Measurements from ENCODE around the gene KICS2. TPM values are rescaled to one million over a fixed set of nuclear protein-coding genes. Genes with fewer than 3 reads are reported as not detected.

Gene KICS2
- total and polyA plus RNA-seq, 12 donors = 1.8 to 6.1 (median 3.9) TPM

- H3K9me3 ChIP-seq = no peaks in the 10 kb centered on the region
- WGBS, 2 donors = 79 to 85% methylated on average over 2 of the region's 2 CpGs
- no peak for ATAC-seq
- intact Hi-C loops (cut with DNase I) = loop anchor here in 2 of 10 donors (10.0 kb wide), 2 partner anchors 129 to 1161 kb away; partner anchors contain the start of gene C12orf56 (in 1 of the 2)
- H3K27ac ChIP-seq = no peak overlapping the region
- no peak for DNase-seq
- no peaks in the 10 kb centered on the region for H3K27me3 ChIP-seq
- no peaks in the 10 kb centered on the region for H3K36me3 ChIP-seq
- no peak overlapping the region for H3K4me3 ChIP-seq
- no peak for TF ChIP-seq CTCF (IDR thresholded peaks at IDR 0.05)
- no peaks in the 10 kb centered on the region for H3K4me1 ChIP-seq
Observed at GRCh38 chr12:64265839-64266238, 43.7 kb upstream of the KICS2 start.

- ATAC-seq = no peak
- intact Hi-C loops (cut with DNase I) = loop anchor here in 2 of 10 donors (10.0 kb wide), 2 partner anchors 133 to 1157 kb away; partner anchors contain the start of gene C12orf56 (in 1 of the 2)
- Histone ChIP-seq H3K4me1 (no peaks in the 10 kb centered on the region), H3K4me3 (no peak overlapping the region), H3K36me3 (no peaks in the 10 kb centered on the region), H3K27ac (no peak overlapping the region), H3K27me3 (no peaks in the 10 kb centered on the region), H3K9me3 (no peaks in the 10 kb centered on the region)
- DNase-seq = no peak
- 92 to 96% methylated on average over 5 of the region's 5 CpGs for WGBS, 2 donors
- no peak for TF ChIP-seq CTCF (IDR thresholded peaks at IDR 0.05)
Observed at GRCh38 chr12:64261813-64262212, 39.7 kb upstream of the KICS2 start.

- intact Hi-C loops (cut with DNase I) = loop anchor here in 7 of 10 donors (5.0 to 10.0 kb wide), 6 partner anchors 74 to 1154 kb away; partner anchors contain the start of gene SRGAP1 (in 1 of the 7)
- Histone ChIP-seq H3K27me3 (no peaks in the 10 kb centered on the region), H3K4me3 (no peak overlapping the region), H3K27ac (no peak overlapping the region), H3K9me3 (no peaks in the 10 kb centered on the region), H3K4me1 (no peaks in the 10 kb centered on the region), H3K36me3 (no peaks in the 10 kb centered on the region)
- no peak for TF ChIP-seq CTCF (IDR thresholded peaks at IDR 0.05)
- no peak for ATAC-seq
- 44 to 54% methylated on average over 3 of the region's 3 CpGs for WGBS, 2 donors
- no peak for DNase-seq
Observed at GRCh38 chr12:64258576-64258975, 36.5 kb upstream of the KICS2 start.

- intact Hi-C loops (cut with DNase I) = loop anchor here in 8 of 10 donors (1.0 to 10.0 kb wide), 10 partner anchors 71 to 1151 kb away; partner anchors contain the start of gene SRGAP1 (in 1 of the 8)
- Histone ChIP-seq H3K4me1 (peaks cover 0 to 12% (median 0%) of the 10 kb centered on the region in 9 donors), H3K9me3 (no peaks in the 10 kb centered on the region), H3K27me3 (no peaks in the 10 kb centered on the region), H3K36me3 (no peaks in the 10 kb centered on the region), H3K4me3 (peak overlapping the region in 3 of 10 donors; percentile 0 to 15 (median 11)), H3K27ac (no peak overlapping the region)
- ATAC-seq (peak in 4 of 8 donors; percentile 25 to 52 (median 36)), DNase-seq (peak in 1 of 2 donors; percentile 29)
- 56 to 60% methylated on average over 4 of the region's 4 CpGs for WGBS, 2 donors
- peak; percentile 54 to 83 (median 78) for TF ChIP-seq CTCF (IDR thresholded peaks at IDR 0.05)
Observed at GRCh38 chr12:64256166-64256800, 34.2 kb upstream of the KICS2 start.

Measured in heart right ventricle (tissue), 16 donors.